Activated gamma-delta T cell treated with Interleukin-2 at 50 U/mL for 16 hours (primary cell): ENCODE data around the gene PSMD6.

Source experiments
- DNase-seq: peaks from one replicate; pipeline ENCODE4 v3.0.0-alpha.2; 2020

Gene PSMD6

GRCh38 chr3:64042952-64043351 lies 19.7 kb upstream of the PSMD6 start:
- no peak for DNase-seq

GRCh38 chr3:64039981-64040733 lies 16.9 kb upstream of the PSMD6 start:
- DNase-seq = no peak

- no peak for DNase-seq
Observed at GRCh38 chr3:64039332-64039731, 16.0 kb upstream of the PSMD6 start.

- no peak for DNase-seq
Observed at GRCh38 chr3:64038253-64038767, 15.0 kb upstream of the PSMD6 start.

- no peak for DNase-seq
Observed at GRCh38 chr3:64037084-64037483, 13.8 kb upstream of the PSMD6 start.

- DNase-seq = no peak
Observed at GRCh38 chr3:64033069-64033468, 9.8 kb upstream of the PSMD6 start.

GRCh38 chr3:64031540-64032508 lies 8.5 kb upstream of the PSMD6 start:
- no peak for DNase-seq

- DNase-seq = peak; percentile 70
Observed at GRCh38 chr3:64030741-64031140, 7.4 kb upstream of the PSMD6 start.

GRCh38 chr3:64029287-64029686 lies 6.0 kb upstream of the PSMD6 start:
- no peak for DNase-seq

- no peak for DNase-seq
Observed at GRCh38 chr3:64028754-64029153, 5.5 kb upstream of the PSMD6 start.

- DNase-seq = no peak
Observed at GRCh38 chr3:64027658-64028057, 4.4 kb upstream of the PSMD6 start.

GRCh38 chr3:64026346-64026745 lies 3.1 kb upstream of the PSMD6 start:
- DNase-seq = no peak

GRCh38 chr3:64023861-64024223 lies 548 bp upstream of the PSMD6 start:
- DNase-seq = no peak

GRCh38 chr3:64022451-64023186 lies 675 bp downstream of the PSMD6 start:
- DNase-seq = no peak

- DNase-seq = no peak
Observed at GRCh38 chr3:64021922-64022321, 1.4 kb downstream of the PSMD6 start.

GRCh38 chr3:64019879-64020278 lies 3.4 kb downstream of the PSMD6 start:
- DNase-seq = no peak

GRCh38 chr3:64019271-64019670 lies 4.0 kb downstream of the PSMD6 start:
- no peak for DNase-seq

- no peak for DNase-seq
Observed at GRCh38 chr3:64016941-64017620, 6.2 kb downstream of the PSMD6 start.

GRCh38 chr3:64011685-64012084 lies 11.6 kb downstream of the PSMD6 start:
- no peak for DNase-seq

- no peak for DNase-seq
Observed at GRCh38 chr3:64010199-64010598, 13.1 kb downstream of the PSMD6 start.

- no peak for DNase-seq
Observed at GRCh38 chr3:64009528-64009927, 13.8 kb downstream of the PSMD6 start.
